SK-N-SH (cell line): ENCODE data around the gene CBX8. TPM values are rescaled to one million over a fixed set of nuclear protein-coding genes. Genes with fewer than 3 reads are reported as not detected.

Experiments used
- CTCF ChIA-PET: fragments of 300-600, 350-600 bp; formaldehyde crosslinking; extraction: SDS; loops from one replicate; lab custom pipeline; 2021; lab: Yijun Ruan, JAX
- POLR2A ChIA-PET: fragments of 350-600 bp; sonication (Branson Sonifier 250); formaldehyde crosslinking; extraction: SDS; loops from one replicate; lab custom pipeline; 2020; ENCODE audit warnings: antibody characterized with exemption, inconsistent platforms; lab: Yijun Ruan, JAX
- DNase-seq: peaks from one replicate; pipeline ENCODE4 v3.0.0; 2012
- H2AFZ ChIP-seq: fragments of 200-600 bp; sonication (generic); 2 replicates; pipeline ENCODE4 v1.8.1; 2016; ENCODE audit warnings: antibody characterized with exemption, mild to moderate bottlenecking, low read depth
- H3F3A ChIP-seq: fragments of 200-600 bp; sonication (generic); replicated peaks from 2 replicates; pipeline ENCODE3; 2016; ENCODE audit warnings: antibody characterized with exemption, mild to moderate bottlenecking; ENCODE audit not compliant: insufficient read depth
- H3K27ac ChIP-seq, 2 experiments: fragments of 200-500 bp in 1 of 2; fragments of 200-600 bp in 1 of 2; sonication (Bioruptor generic) in 1 of 2; sonication (generic), shearing (Covaris generic) in 1 of 2; 2 replicates each; pipeline versions ENCODE4 v1.5.1 to v1.6.1; 2014 to 2016; ENCODE audit warnings: low read depth in 2 of 2, inconsistent platforms in 1 of 2, low read length in 1 of 2, mild to moderate bottlenecking in 1 of 2, mixed read lengths in 1 of 2
- H3K27me3 ChIP-seq: fragments of 200-600 bp; sonication (generic), shearing (Covaris generic); 2 replicates; pipeline ENCODE4 v1.6.1; 2016; ENCODE audit warnings: mixed run types; ENCODE audit not compliant: insufficient read depth
- H3K36me3 ChIP-seq, 2 experiments: fragments of 200-500 bp in 1 of 2; fragments of 200-600 bp in 1 of 2; sonication (Bioruptor generic) in 1 of 2; sonication (generic) in 1 of 2; replicated peaks in 1 of 2; 2 replicates each; pipeline versions ENCODE3 to v1.5.1; 2014 to 2016; ENCODE audit warnings: low read length in 1 of 2, mild to moderate bottlenecking in 1 of 2; ENCODE audit not compliant: insufficient read depth in 2 of 2, control insufficient read depth in 1 of 2
- H3K4me1 ChIP-seq, 2 experiments: fragments of 200-500 bp in 1 of 2; fragments of 200-600 bp in 1 of 2; sonication (Bioruptor generic) in 1 of 2; sonication (generic), shearing (Covaris generic) in 1 of 2; 2 replicates each; pipeline versions ENCODE4 v1.5.1 to v1.6.1; 2014 to 2016; ENCODE audit warnings: low read depth in 1 of 2, low read length in 1 of 2, mixed run types in 1 of 2; ENCODE audit not compliant: insufficient read depth in 2 of 2, control insufficient read depth in 1 of 2
- H3K4me2 ChIP-seq: fragments of 200-600 bp; sonication (generic), shearing (Covaris generic); 2 replicates; pipeline ENCODE4 v1.6.1; 2017; ENCODE audit warnings: mixed run types
- H3K4me3 ChIP-seq, 2 experiments: fragments of 200-500 bp in 1 of 2; fragments of 200-600 bp in 1 of 2; sonication (Bioruptor generic) in 1 of 2; sonication (generic), shearing (Covaris generic) in 1 of 2; 2 replicates each; pipeline versions ENCODE4 v1.5.1 to v1.8.1; 2014 to 2016; ENCODE audit warnings: low read depth in 2 of 2, inconsistent platforms in 1 of 2, low read length in 1 of 2, mild to moderate bottlenecking in 1 of 2, mixed read lengths in 1 of 2, moderate library complexity in 1 of 2
- H3K79me2 ChIP-seq: fragments of 200-600 bp; sonication (generic); 2 replicates; pipeline ENCODE4 v1.8.1; 2017; ENCODE audit warnings: mild to moderate bottlenecking; ENCODE audit not compliant: insufficient read depth
- H3K9ac ChIP-seq: fragments of 200-600 bp; sonication (generic); 2 replicates; pipeline ENCODE4 v1.6.1; 2017; ENCODE audit warnings: mixed run types
- H3K9me2 ChIP-seq: fragments of 200-600 bp; sonication (generic); 2 replicates; pipeline ENCODE4 v1.6.1; 2017; ENCODE audit warnings: mixed run types
- H3K9me3 ChIP-seq: fragments of 200-600 bp; sonication (generic); 2 replicates; pipeline ENCODE4 v1.6.1; 2017; ENCODE audit warnings: mixed run types, mild to moderate bottlenecking, moderate library complexity
- H4K20me1 ChIP-seq: fragments of 200-600 bp; sonication (generic); 2 replicates; pipeline ENCODE4 v1.6.1; 2017; ENCODE audit warnings: mild to moderate bottlenecking, mixed run types; ENCODE audit not compliant: insufficient read depth
- CHD2 ChIP-seq: fragments of 150-350 bp; IDR thresholded peaks from 2 replicates; pipeline ENCODE4 v1.6.1; 2018; ENCODE audit warnings: low read length; ENCODE audit not compliant: partially characterized antibody
- CTCF ChIP-seq: fragments of 200-600 bp; sonication (generic); IDR thresholded peaks from 2 replicates; pipeline ENCODE4 v1.6.1; 2017; ENCODE audit warnings: antibody characterized with exemption, mild to moderate bottlenecking, moderate library complexity
- EP300 ChIP-seq, 2 experiments: IDR thresholded peaks; 2 replicates each; pipeline versions ENCODE4 v1.4.0 to v1.6.1; 2012; ENCODE audit warnings: borderline replicate concordance in 1 of 2, low read depth in 1 of 2, low read length in 1 of 2
- FOSL2 ChIP-seq: IDR thresholded peaks from 2 replicates; pipeline ENCODE4 v1.4.0; 2012; ENCODE audit warnings: low read depth, mild to moderate bottlenecking, moderate library complexity, borderline replicate concordance
- FOXJ3 ChIP-seq: sonication (generic); formaldehyde crosslinking; IDR thresholded peaks from 2 replicates; pipeline ENCODE4 v1.5.1; 2020; ENCODE audit warnings: mild to moderate bottlenecking, missing genetic modification reagents
- GABPA ChIP-seq: IDR thresholded peaks from 2 replicates; pipeline ENCODE4 v1.4.0; 2012; ENCODE audit warnings: low read depth, mild to moderate bottlenecking
- JUND ChIP-seq: IDR thresholded peaks from 2 replicates; pipeline ENCODE4 v1.4.0; 2012
- MAX ChIP-seq: IDR thresholded peaks from 2 replicates; pipeline ENCODE4 v1.4.0; 2012; ENCODE audit warnings: low read depth
- MEF2A ChIP-seq: IDR thresholded peaks from 2 replicates; pipeline ENCODE4 v1.4.0; 2012; ENCODE audit warnings: low read depth, borderline replicate concordance
- MXI1 ChIP-seq: IDR thresholded peaks from 2 replicates; pipeline ENCODE4 v1.6.1; 2012; ENCODE audit warnings: mild to moderate bottlenecking, low read depth, low read length, improper control_type of control experiment
- NFIC ChIP-seq: IDR thresholded peaks from 2 replicates; pipeline ENCODE4 v1.4.0; 2012; ENCODE audit warnings: borderline replicate concordance
- NRF1 ChIP-seq: IDR thresholded peaks from 2 replicates; pipeline ENCODE4 v1.6.1; 2012; ENCODE audit warnings: low read depth, mild to moderate bottlenecking, low read length
- POLR2AphosphoS5 ChIP-seq: IDR thresholded peaks from 2 replicates; pipeline ENCODE4 v1.6.1; 2012; ENCODE audit warnings: low read depth, low read length
- RAD21 ChIP-seq: IDR thresholded peaks from 2 replicates; pipeline ENCODE4 v1.6.1; 2012; ENCODE audit warnings: mild to moderate bottlenecking, low read length
- RCOR1 ChIP-seq: fragments of 150-350 bp; IDR thresholded peaks from 2 replicates; pipeline ENCODE4 v1.6.1; 2017; ENCODE audit warnings: antibody characterized with exemption, low read length
- RXRA ChIP-seq: IDR thresholded peaks from 2 replicates; pipeline ENCODE4 v1.4.0; 2012; ENCODE audit warnings: low read depth, mild to moderate bottlenecking, borderline replicate concordance
- TCF12 ChIP-seq: IDR thresholded peaks from 2 replicates; pipeline ENCODE4 v1.4.0; 2012
- ZBTB33 ChIP-seq: IDR thresholded peaks from 2 replicates; pipeline ENCODE4 v1.4.0; 2012; ENCODE audit warnings: low read depth, borderline replicate concordance
- WGBS: methylation state at CpG from one replicate; pipeline ENCODE4 v1.1.6; 2017; ENCODE audit warnings: low lambda C conversion rate; 5-methylcytosine and 5-hydroxymethylcytosine counted together
- polyA plus RNA-seq, 3 experiments: library from polyadenylated mRNA; depleted of rRNA; stranded (reverse); fragments of >200 nt; gene quantifications; 2 replicates each; pipeline ENCODE4 v1.2.3, GENCODE V29; 2012

CBX8 gene
- polyA plus RNA-seq, 1 of the 3 experiments (the other 2 are of a cell fraction), result 2.9 TPM

GRCh38 chr17:79835953-79836509 is 39.2 kb upstream of the CBX8 start:
- Histone ChIP-seq H3K4me3 (no peak overlapping the region), H3K36me3 (peaks cover 15 to 28% of the 10 kb centered on the region in 2 experiments), H3K9ac (no peak overlapping the region), H3K4me2 (no peak overlapping the region), H4K20me1 (peaks cover 46% of the 10 kb centered on the region), H2AFZ (no peak overlapping the region), H3K27ac (no peak overlapping the region), H3K9me3 (no peaks in the 10 kb centered on the region), H3K4me1 (peaks cover 22 to 52% of the 10 kb centered on the region in 2 experiments), H3F3A (peaks cover 24% of the 10 kb centered on the region), H3K9me2 (no peaks in the 10 kb centered on the region), H3K27me3 (peaks cover 14% of the 10 kb centered on the region), H3K79me2 (peaks cover 36% of the 10 kb centered on the region)
- ChIA-PET CTCF (interaction anchor here (0.9 to 4.8 kb wide), 28 partner anchors 8 to 247 kb away, joined by 3 to 62 read pairs (median 6); partner anchors contain the start of genes CBX2 and CBX8), POLR2A (interaction anchor here (0.9 to 1.4 kb wide), 3 partner anchors 25 to 39 kb away, joined by 3 to 7 read pairs (median 4); partner anchors contain the start of gene CBX8)
- DNase-seq, result no peak
- TF ChIP-seq FOSL2 (no peak), MEF2A (no peak), CHD2 (no peak), EP300 (IDR thresholded peaks at IDR 0.05; ENCODE audit: borderline replicate concordance in 1 of 2, low read depth in 1 of 2, low read length in 1 of 2) (no peak), RAD21 (no peak), JUND (no peak), GABPA (no peak), TCF12 (no peak), NFIC (no peak), MXI1 (no peak), ZBTB33 (no peak), RXRA (no peak), NRF1 (no peak)
- WGBS, result 97% methylated on average over 16 of the region's 24 CpGs

- 91% methylated on average over 11 of the region's 13 CpGs for WGBS
Measured at GRCh38 chr17:79835470-79835899, 38.6 kb upstream of the CBX8 start.

More at GRCh38 chr17:79835470-79835899, 38.6 kb upstream of the CBX8 start:
- peaks cover 36% of the 10 kb centered on the region for H3K79me2 ChIP-seq
- peaks cover 23% of the 10 kb centered on the region for H3F3A ChIP-seq
- TF ChIP-seq CHD2 (no peak), FOSL2 (no peak), FOXJ3 (CRISPR knock-in tag) (no peak), NRF1 (no peak), JUND (no peak), MAX (no peak), RCOR1 (no peak), CTCF (no peak), RXRA (no peak), POLR2AphosphoS5 (no peak)
- H3K27me3 ChIP-seq, result peaks cover 9% of the 10 kb centered on the region
- peaks cover 20 to 51% of the 10 kb centered on the region in 2 experiments for H3K4me1 ChIP-seq
- no peak overlapping the region for H3K4me2 ChIP-seq
- ChIA-PET CTCF (interaction anchor here (0.6 to 4.8 kb wide), 34 partner anchors 7 to 247 kb away, joined by 3 to 62 read pairs (median 4); partner anchors contain the start of genes CBX2 and CBX8), POLR2A (interaction anchor here (0.9 kb wide), 1 partner anchor 24 kb away, joined by 3 read pairs; no protein-coding TSS in a partner anchor)
- peak; percentile 65 for DNase-seq
- no peak overlapping the region for H2AFZ ChIP-seq
- peaks cover 46% of the 10 kb centered on the region for H4K20me1 ChIP-seq
- H3K27ac ChIP-seq, result no peak overlapping the region; a peak in 1 of 4 replicates
- H3K9me3 ChIP-seq, result no peaks in the 10 kb centered on the region
- H3K36me3 ChIP-seq, result peaks cover 15 to 28% of the 10 kb centered on the region in 2 experiments
- no peak overlapping the region for H3K9ac ChIP-seq
- no peak overlapping the region for H3K4me3 ChIP-seq
- H3K9me2 ChIP-seq, result no peaks in the 10 kb centered on the region
